ENCODE data around the gene SMAGP.
"Not testable (repeated sequence)": the region's sequence is repeated elsewhere in the genome, so short reads cannot be mapped to it uniquely, and the experiment has no call there.

Gene SMAGP

DNA sequence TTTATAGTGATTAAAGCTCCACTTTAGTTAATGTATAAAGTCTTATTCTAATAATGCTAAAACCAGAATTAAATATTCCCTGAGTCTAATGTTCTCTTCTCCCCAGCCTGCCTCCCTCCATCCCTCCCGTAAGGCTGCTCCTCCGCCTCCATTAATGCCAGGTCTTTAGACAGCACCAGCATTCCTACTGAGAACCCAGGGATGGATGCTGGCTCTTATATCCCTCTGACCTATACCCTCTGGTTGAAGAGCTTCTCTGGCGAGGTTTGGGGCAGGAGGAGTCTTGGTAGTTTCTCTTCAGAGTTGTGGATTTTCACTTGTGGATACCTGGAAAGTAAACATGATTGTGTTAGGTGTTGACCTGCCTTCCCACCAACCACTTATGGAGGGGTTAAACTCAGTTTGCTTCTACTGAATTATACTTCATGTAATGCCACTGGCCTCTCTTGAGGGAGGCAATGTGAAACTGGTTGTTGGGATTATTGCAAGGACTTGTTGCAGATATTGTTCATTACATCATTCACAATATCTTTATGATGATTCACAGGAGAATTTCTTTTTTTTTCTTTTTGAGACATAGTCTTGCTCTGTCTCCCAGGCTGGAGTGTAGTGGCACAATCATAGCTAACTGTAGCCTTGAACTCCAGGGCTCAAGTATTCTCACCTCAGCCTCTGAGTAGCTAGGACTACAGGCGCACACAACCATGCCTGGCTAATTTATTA is 11.1 kb upstream of the SMAGP start:
- Histone ChIP-seq H3K4me3 (ENCODE audit: low read depth, low read length) (no peak overlapping the region), H3K27ac (no peak overlapping the region)

DNA sequence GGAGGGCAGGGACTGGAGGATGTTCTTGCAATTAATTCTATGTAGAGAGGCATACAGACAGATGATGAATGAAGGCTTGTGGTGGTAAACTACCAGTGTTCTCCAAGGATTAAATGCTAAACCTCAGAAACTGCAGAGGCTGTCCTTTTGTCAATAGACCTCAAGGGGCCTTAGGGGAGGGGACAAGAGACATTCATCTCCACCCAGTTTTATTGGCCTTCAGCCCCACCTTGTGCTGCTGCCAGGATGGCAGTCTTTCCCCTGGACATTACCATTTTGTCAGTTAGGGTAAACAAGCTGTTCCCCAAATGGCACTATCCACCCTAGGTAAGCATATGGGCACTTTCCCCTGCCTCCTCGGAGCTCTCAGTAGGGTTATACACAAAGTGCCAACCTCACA is 4.9 kb upstream of the SMAGP start:
- Histone ChIP-seq H3K9me3 (ENCODE audit: severe bottlenecking) (no peaks in the 10 kb centered on the region), H3K27me3 (ENCODE audit: insufficient read depth, low read depth, severe bottlenecking) (no peaks in the 10 kb centered on the region), H3K4me3 (ENCODE audit: low read depth, low read length) (no peak overlapping the region), H3K27ac (no peak overlapping the region), H3K36me3 (no peaks in the 10 kb centered on the region)
- TF ChIP-seq, protein P1, sequence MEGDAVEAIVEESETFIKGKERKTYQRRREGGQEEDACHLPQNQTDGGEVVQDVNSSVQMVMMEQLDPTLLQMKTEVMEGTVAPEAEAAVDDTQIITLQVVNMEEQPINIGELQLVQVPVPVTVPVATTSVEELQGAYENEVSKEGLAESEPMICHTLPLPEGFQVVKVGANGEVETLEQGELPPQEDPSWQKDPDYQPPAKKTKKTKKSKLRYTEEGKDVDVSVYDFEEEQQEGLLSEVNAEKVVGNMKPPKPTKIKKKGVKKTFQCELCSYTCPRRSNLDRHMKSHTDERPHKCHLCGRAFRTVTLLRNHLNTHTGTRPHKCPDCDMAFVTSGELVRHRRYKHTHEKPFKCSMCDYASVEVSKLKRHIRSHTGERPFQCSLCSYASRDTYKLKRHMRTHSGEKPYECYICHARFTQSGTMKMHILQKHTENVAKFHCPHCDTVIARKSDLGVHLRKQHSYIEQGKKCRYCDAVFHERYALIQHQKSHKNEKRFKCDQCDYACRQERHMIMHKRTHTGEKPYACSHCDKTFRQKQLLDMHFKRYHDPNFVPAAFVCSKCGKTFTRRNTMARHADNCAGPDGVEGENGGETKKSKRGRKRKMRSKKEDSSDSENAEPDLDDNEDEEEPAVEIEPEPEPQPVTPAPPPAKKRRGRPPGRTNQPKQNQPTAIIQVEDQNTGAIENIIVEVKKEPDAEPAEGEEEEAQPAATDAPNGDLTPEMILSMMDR (IDR thresholded peaks at IDR 0.05; ENCODE audit: low read depth, low read length), result no peak
- no peak for DNase-seq

More for the DNA sequence above, 11.1 kb upstream of the SMAGP start:
- H3K36me3 ChIP-seq, result no peaks in the 10 kb centered on the region
- H3K9me3 ChIP-seq (ENCODE audit: severe bottlenecking), result no peaks in the 10 kb centered on the region
- no peak for DNase-seq
- no peaks in the 10 kb centered on the region for H3K27me3 ChIP-seq (ENCODE audit: insufficient read depth, low read depth, severe bottlenecking)
- TF ChIP-seq, protein P1 (IDR thresholded peaks at IDR 0.05; ENCODE audit: low read depth, low read length), result no peak

DNA sequence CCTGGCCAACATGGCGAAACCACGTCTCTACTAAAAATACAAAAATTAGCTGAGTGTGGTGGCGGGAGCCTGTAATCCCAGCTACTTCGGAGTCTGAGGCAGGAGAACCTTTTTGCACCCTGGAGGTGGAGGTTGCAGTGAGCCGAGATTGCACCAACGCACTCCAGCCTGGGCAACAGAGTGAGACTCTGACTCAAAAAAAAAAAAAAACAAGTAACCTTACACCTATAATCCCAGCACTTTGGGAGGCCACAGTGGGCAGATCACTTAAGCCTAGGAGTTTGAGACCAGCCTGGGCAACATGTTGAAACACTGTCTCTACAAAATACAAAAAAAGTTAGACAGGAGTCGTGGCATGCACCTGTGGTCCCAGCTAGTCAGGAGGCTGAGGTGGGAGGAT is 2.6 kb upstream of the SMAGP start:
- DNase-seq; H3K36me3 ChIP-seq; H3K9me3 ChIP-seq (ENCODE audit: severe bottlenecking); H3K27ac ChIP-seq; H3K27me3 ChIP-seq (ENCODE audit: insufficient read depth, low read depth, severe bottlenecking); H3K4me3 ChIP-seq (ENCODE audit: low read depth, low read length): not testable (repeated sequence)

DNA sequence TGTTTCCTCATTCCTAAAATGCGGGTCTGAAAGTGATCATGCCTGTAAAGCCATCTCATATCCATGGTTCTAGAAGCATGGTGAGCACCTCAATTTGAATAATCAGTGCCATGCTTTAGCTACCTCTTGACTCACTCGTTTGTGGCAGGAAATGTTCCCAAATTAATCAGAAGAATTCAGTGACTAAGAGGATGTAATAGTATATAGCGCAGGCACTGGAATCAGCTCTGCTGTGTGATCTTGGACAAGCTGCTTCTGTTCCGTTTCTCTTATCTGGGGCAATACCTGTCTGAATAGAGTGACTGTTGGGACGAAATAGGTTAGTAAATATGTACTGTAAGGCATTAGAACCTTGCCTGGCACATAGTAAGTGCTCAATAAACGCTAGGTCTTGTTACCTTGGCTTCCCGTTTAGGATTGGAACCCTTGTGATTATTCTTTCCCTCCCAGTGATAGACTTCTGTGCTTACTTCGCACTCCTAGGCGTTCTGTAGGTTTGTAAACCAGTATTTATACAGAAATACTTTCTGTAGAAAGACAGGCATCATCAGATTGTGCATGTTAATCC is 820 bp upstream of the SMAGP start:
- TF ChIP-seq, protein P1 (IDR thresholded peaks at IDR 0.05; ENCODE audit: low read depth, low read length), result no peak
- no peak overlapping the region for H3K27ac ChIP-seq

DNA sequence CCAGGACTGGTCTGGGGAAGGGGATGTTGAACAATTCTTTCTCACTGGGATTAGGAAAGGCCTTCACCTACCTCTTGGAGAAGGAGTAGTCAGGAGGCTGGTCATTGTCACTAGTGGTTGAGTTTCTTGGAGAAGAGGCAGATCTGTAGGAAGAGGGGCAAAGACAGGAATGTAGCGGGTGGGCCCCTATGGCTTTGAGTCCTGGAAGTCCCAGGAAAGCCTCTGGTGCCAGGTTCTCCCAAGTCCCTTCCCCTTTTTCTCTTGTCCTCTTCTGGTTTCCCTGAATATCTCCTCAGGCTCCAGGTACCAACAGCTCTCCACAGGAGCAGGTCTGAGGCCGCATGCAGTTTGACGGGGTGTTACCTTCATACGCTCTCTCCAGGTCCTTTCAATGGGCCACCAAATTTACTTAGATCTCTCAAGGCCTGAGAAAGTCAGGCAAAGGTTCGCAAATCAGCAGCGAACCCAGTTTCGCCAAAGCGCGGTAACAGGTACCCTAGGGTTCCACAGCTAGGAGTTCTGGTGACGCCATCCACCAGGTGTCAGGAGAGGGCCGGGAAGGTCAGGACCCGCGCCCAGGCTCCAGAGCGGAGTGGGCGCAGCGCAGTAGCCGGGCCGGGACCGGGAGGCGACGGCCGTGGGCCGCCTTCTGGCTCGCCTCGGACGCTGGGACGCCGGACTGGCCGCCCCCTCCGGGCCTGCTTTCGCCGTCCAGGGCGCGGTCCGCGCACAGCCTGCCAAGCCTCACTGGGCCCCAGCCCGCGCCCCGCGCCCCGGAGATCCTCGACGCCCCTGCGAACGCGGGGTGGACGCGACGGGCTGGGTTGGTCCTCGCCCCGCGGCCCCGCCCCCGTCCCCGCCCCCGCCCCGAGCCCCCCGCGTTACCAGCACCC is 795 bp downstream of the SMAGP start:
- Histone ChIP-seq H3K27ac (no peak overlapping the region), H3K27me3 (ENCODE audit: insufficient read depth, low read depth, severe bottlenecking) (no peaks in the 10 kb centered on the region), H3K36me3 (no peaks in the 10 kb centered on the region), H3K9me3 (ENCODE audit: severe bottlenecking) (no peaks in the 10 kb centered on the region), H3K4me3 (ENCODE audit: low read depth, low read length) (peak overlapping the region; percentile 68)
- peak; percentile 83 for DNase-seq
- TF ChIP-seq, protein P1 (IDR thresholded peaks at IDR 0.05; ENCODE audit: low read depth, low read length), result peak; percentile 79

More for the DNA sequence above, 820 bp upstream of the SMAGP start:
- Histone ChIP-seq H3K36me3 (no peaks in the 10 kb centered on the region), H3K27me3 (ENCODE audit: insufficient read depth, low read depth, severe bottlenecking) (no peaks in the 10 kb centered on the region), H3K4me3 (ENCODE audit: low read depth, low read length) (peak overlapping the region; percentile 68), H3K9me3 (ENCODE audit: severe bottlenecking) (no peaks in the 10 kb centered on the region)
- DNase-seq, result no peak

DNA sequence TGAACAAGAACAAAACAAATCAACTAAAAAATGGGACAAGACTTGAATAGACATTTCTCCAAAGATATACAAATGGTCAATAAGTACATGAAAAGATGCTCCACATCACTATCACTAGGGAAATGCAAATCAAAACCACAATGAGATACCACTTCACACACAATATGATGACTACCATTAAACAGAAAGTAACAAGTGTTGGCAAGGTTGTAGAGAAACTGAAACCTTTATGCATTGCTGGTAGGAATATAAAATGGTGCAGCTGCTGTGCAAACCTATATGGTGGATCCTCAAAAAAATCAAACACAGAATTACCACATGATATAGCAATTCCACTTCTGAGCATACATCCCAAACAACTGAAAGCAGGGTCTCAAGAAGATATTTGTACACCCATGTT is 5.2 kb downstream of the SMAGP start:
- H3K36me3 ChIP-seq, result no peaks in the 10 kb centered on the region
- TF ChIP-seq, protein P1 (IDR thresholded peaks at IDR 0.05; ENCODE audit: low read depth, low read length), result no peak
- no peak overlapping the region for H3K4me3 ChIP-seq (ENCODE audit: low read depth, low read length)
- DNase-seq, result no peak
- H3K27me3 ChIP-seq (ENCODE audit: insufficient read depth, low read depth, severe bottlenecking), result no peaks in the 10 kb centered on the region
- H3K27ac ChIP-seq, result no peak overlapping the region
- no peaks in the 10 kb centered on the region for H3K9me3 ChIP-seq (ENCODE audit: severe bottlenecking)

All from WERI-Rb-1 (cell line).